ENCODE results near the gene CELF4.

Gene CELF4

DNA sequence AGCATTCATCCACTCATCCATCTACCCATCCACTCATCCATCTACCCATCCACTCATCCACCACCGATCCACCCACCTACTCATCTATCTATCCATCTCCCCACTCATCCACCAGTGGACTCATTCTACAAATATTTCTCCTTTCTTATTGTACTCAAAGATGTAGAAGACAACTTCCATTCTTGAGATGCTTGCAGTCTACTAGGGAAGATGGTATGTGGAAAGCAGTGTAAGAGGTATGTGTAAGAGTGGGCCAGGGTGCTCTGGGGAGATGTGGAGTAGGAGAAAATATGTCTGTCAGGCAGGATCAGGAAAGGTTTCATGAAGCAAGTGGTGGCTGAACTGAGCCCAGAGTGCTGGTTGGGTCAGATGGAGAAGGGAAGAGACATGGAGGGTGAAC lies 150.8 kb downstream of the CELF4 start:
- no peak for DNase-seq (ENCODE audit: low read depth in 2 of 2)

DNA sequence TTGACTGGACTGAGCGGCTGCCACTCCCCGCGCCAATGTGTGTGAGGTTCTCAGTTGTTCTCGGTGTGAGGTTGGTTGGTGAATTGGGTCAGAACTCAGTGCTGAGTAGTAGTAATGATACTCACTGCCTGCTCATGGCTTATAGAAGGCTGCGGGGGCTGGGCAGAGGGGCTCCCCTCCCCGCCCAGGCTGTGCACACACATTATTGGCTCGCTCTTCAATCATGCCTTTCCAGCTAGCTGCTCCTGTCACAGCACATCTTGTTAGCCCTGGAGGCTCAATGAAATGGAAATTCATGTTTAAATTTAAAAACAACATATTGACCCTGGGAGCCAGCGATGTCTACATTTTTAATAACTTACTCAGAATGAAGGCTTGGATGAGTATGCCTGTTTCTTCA lies 152.8 kb downstream of the CELF4 start:
- no peak for DNase-seq (ENCODE audit: low read depth in 2 of 2)

DNA sequence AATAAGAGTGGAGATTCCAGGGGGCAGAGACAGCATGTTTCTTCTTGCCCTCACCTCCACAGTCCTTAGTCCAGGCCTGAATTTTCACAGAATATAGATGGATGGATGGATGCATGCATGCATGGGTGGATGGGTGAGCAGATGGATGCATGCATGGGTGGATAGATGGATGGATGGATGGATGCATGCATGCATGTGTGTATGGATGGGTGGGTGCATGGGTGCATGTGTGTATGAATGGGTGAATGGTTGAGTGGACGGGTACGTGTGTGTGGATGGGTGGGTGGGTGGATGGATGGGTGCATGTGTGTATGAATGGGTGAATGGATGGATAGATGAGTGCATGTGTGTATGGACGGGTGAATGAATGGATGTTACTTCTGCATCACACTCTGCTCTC lies 153.3 kb downstream of the CELF4 start:
- no peak for DNase-seq (ENCODE audit: low read depth in 2 of 2)

DNA sequence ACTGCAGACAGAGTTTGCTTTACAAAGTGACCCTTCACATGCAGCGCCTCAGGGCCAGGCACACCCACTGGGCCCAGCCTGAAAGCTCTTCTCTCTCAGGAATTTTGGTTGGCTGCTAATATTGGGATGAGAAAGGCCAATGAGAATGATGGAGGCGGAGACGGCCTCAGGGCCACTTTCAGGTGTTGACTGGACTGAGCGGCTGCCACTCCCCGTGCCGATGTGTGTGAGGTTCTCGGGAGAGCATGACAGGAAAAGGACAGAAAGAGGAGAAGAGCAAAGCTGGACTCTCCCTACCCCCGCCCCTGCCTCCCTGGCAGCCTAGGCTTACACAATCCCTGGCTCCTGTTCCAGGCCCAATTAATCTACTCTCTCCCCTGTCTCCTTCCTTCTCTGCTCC lies 155.7 kb downstream of the CELF4 start:
- no peak for DNase-seq (ENCODE audit: low read depth in 2 of 2)

DNA sequence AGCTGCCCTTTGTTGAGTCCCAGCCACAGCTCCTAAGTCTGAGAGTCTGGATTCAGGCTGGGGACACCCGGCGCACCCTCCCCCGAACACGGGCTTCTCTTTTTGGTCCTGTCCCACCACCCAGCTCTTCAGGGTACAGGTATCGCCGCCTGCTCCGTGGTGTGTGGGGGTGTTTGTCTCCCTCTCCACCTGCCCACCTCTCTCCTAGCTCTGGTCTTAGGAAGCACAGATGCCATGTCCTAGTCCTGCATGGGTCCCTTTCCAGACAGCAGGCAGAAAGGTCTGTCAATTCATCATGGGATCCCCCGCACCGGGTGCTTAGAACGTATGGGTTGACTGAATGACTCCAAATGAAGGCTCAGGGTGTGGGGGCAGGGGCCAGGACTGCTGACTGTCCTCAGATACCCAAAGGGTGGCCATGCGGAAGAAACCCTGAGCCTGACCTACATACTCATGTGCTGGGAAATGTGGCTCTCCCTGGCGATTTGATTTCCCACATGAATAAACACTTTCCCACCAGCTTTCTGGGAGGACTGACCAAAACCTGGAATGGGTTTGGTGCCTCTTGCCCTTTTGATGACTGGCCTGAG lies 156.8 kb downstream of the CELF4 start:
- no peak for DNase-seq (ENCODE audit: low read depth in 2 of 2)

DNA sequence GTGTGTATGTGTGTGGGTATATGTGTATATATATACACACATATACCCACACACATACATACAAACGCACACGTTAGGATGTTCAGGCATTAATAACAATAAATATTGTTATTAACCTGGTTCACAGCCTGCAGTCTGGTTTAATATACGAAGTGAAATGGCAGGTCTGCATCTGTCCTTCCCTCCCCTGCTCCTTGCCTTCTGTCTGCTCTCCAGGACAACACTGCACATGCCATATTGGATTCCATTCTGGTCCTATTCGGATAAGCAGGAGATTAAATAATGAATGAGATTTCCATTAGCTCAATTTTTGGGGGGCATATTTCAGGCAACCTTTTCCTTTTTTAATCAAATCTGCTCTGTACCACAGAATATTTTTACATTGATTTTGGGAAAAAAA lies 158.0 kb downstream of the CELF4 start:
- no peak for DNase-seq (ENCODE audit: low read depth in 2 of 2)

DNA sequence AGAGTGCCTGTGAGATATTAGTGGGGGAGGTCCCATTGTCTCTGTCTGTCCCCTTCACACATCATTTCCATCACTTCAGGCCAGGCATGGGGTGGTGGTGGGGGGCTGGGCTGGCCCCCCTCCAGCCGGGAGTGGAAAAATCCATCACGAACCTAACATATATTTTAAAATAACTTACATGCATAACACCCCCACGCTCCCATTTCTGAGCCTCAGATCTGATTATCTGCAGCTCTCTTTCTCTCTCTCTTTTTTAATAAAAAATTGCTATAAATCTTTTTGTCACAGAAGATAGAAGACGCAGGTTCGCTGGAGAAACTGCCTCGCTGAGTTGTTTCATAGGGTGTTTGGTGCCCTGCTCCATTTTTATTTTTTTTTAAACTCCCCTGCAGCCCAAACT lies 159.8 kb downstream of the CELF4 start:
- no peak for DNase-seq (ENCODE audit: low read depth in 2 of 2)

DNA sequence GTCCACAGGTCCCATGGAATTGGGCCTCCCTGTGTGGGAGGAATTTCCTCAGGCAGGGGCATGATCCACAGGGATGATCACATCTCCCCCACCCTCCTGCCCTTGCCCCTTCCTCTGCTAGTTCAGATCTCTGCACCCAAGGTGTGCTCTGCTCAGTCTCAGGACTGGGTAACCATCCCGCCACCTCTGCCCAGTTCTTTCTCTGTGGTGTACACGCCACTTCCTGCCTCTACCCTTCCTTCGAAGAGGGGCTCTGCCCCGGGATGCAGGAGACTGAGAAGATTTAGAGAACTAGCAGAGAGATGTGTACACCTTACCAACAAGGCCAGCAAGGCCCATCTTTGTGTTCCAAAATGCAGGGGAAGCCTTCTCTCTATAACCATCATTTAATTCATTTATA lies 160.4 kb downstream of the CELF4 start:
- no peak for DNase-seq (ENCODE audit: low read depth in 2 of 2)

DNA sequence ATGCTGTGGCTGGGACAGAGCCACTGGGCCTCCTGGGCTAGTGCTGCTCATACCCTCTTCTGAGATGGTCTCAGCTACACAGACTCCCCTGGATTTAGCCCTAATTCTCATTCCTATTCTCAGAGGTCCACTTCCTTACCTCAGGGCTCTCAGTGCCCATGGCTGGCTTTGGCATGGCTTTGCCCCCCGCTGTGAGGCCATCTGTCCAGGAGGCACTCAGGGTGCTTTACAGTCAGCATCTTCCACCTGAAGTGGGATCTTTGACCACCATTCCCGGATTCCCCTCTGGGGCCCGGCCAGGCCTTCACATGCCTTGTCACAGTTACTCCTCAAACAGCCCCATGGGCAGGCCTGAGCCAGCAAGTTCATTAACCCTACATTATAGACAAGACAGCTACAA lies 161.8 kb downstream of the CELF4 start:
- DNase-seq (ENCODE audit: low read depth in 2 of 2) = no peak

DNA sequence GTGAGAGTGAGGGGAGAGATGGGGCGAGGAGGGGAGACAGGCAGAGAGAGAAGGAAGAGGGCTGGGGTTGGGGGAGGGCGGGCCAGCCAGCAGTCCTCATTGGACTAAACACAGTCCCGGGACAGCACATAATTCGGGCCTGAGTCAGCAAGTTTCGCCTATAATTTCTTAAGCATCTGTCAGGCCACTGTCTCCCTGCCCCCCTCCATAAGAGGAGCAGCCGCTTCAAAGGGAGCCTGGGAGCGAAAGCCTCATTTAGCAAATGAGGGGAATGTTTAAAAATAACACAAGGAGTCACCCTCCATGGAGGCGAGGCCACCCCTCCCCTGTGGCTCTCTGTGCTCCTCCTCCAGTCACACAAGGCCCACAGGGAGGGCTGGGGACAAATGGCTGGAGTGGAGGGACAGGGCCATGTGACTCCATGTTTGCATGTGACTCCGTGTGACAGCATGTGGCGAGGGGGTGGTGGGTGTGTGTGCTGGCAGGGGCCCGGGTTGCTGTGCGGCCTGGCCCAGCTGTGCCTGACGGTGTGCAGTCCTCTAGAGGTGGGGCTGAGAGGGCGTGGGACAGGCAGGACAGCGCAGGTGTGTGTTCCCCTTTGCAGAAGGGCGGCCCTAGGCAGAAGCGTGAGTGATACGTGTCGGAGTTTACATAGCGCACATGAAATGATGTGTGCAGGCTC lies 162.4 kb downstream of the CELF4 start:
- DNase-seq (ENCODE audit: low read depth in 2 of 2) = no peak

DNA sequence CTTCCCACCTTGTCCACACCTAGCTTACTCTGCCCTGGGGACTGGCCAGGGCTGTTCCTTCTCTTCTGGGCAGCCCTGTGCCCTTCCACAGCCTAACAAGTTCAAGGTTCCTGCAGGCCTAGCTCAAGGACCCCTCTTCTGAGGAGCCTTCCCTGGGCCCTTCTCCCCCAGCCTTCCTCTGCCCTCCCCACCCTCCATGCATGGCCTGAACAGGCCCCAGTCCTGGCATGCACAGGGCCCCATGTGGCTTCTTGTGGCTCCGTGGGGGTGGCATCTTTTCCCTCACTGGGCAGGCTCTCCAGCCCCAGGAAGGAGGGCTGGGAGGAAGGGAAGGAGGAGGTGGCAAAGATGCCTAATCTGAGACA lies 162.9 kb downstream of the CELF4 start:
- no peak for DNase-seq (ENCODE audit: low read depth in 2 of 2)

DNA sequence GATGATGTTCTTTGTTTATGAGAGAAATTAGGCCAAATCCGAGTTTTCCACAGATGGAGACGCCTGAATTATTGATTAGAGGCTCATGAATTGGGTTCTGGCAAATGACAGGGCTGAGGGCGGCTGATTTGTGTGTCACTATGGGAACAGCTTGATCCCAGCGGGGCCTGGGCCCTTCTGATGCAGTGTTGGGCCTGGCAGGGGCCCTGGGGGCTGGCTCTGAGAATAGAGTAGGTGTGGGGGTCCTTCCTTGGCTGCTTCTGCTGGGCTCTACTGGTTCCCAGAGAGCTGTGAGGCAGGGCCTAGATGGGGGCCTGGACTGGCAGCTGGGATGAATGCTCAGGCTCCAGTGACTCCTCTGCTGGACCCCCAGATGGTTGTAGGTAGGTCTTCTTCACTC lies 164.8 kb downstream of the CELF4 start:
- no peak for DNase-seq (ENCODE audit: low read depth in 2 of 2)

DNA sequence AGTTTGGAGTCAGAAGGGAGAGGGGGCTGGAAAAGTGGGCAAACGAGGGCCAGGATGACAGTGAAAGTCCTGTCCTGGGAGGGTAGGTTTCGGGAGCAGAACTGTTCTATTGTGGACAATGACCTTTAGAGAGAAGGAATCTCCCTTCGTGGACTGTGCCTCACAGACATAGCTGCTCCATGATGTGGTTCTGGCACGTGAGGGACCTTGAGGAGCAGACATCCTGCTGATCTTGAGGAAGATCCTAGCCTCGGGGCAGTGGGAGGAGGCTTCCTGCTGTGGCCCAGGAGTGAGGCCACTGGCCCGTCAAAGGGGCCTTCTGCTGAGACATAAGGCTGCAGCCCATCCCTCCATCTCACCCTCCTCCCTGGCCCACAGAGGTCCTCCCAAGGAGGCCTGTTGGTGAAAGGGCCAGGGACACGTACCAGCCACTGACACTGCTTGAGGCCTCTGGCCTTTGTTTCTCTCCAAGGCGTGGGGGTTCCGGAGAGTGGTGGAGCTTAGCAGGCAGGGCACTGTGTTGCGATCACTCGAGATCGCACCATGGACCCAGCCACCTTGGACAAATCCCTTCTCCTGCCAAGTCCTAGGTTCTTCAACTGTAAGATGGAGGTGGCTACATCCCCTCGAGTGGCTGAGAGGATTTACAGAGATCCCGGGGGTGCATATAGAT lies 167.2 kb downstream of the CELF4 start:
- DNase-seq (ENCODE audit: low read depth in 2 of 2) = no peak

DNA sequence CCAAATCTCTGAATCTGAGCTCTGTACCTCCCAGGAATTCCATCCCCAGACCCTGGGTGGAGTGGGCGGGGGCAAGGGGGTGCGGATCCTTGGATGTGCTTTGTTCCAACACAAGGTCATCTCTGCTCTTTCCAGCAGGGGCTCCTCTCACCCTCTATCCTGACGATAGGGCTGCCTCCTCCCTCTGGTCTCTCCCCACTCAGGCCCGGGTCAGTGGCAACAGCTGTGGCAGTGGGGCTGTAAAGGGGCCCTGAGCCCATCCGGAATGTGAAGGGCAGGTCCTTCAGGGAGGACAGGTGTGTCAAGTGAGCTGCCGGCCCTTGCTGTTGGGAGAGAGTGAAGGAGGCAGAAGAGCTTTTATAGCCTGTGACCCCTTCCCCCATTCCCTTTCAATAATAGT lies 167.8 kb downstream of the CELF4 start:
- no peak for DNase-seq (ENCODE audit: low read depth in 2 of 2)

DNA sequence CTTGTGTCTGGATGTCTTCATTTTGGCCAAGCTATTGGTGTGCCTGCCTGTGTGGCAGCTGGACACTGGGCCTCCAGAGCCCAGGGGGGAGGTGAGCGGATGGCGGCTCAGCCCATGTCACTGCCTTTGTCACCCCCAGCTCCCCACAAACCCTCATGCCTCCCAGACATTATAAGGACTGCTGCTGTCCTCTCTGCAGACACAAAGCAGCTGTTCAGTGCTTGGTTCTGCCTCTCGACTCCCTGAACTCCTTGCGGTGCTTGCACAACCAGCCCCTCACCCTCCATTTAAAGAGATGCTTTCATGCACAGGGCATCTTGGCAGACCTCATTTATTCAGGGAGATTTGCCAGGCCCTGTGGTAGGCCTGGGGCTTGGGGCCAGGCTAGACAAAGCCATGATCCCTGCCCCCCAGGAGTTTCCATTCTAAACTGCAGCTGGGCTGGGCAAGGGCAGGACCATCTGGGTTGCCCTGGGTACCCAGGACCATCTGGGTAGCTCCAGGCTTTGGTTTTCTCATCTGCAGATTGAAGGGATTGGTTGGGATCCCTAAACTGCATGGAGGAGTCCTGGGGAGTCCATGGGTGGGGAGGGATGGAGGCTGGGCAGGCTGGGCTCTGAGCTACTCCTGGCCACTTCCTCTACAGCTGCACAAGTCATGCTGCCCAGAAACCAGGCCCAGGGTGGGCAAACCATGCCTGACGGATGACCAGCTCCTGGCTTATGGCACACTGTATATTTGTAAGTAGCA lies 168.5 kb downstream of the CELF4 start:
- DNase-seq (ENCODE audit: low read depth in 2 of 2) = no peak

DNA sequence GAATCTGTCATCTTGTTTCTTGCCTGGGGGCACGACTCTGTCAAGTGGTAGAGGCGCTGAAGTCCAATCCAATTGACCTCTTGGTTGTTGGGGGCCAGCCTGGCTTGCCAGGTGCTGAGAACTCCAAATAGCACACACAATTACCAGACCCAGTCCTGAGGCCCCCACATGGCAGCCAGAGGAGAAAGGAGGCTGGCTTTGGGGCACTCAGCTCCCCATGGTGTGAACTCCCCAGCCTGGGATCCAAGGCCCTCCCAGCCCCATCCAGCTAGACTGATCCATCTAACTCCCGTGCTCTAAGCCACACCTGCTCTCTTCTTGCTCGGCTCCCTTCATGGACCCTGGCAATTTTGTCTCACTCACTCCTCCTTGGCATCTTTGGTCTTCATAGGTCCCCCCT lies 170.0 kb downstream of the CELF4 start:
- no peak for DNase-seq (ENCODE audit: low read depth in 2 of 2)

DNA sequence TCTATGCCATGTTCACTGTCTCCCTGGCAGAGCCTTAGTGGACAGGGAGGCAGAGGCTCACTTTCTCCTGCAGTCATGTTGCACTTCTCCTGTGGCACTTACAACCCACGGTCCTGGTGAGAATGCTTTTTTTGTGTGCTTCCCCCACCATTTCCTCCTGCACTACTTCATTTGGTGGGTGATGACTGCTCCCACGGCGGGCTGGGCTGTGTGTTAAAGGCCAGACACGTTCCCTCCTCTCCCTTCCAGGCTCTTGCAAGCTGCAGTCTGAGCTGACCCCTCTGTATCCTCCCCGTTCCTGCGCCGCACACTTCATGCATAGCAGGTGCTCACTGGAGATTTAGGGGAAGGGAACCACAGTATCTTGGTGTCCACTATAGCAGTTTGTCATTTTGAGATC lies 170.5 kb downstream of the CELF4 start:
- DNase-seq (ENCODE audit: low read depth in 2 of 2) = no peak

DNA sequence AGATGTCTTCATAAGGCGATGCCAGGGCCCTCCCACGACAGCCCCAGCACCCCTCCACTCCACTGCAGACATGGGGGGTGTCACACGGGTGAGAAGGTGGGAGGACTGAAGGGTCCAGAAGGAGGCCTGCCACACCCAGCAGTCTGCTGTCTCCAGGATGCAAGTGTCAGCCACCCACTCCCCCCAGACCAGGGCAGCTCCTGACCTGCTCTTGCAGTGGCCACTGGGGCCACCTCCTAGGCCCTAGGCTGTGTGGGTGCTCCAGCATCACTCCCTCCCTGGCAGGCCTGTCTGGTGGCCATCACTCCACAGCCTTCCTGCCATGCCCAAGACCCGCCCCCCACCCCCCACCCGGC lies 171.0 kb downstream of the CELF4 start:
- no peak for DNase-seq (ENCODE audit: low read depth in 2 of 2)

DNA sequence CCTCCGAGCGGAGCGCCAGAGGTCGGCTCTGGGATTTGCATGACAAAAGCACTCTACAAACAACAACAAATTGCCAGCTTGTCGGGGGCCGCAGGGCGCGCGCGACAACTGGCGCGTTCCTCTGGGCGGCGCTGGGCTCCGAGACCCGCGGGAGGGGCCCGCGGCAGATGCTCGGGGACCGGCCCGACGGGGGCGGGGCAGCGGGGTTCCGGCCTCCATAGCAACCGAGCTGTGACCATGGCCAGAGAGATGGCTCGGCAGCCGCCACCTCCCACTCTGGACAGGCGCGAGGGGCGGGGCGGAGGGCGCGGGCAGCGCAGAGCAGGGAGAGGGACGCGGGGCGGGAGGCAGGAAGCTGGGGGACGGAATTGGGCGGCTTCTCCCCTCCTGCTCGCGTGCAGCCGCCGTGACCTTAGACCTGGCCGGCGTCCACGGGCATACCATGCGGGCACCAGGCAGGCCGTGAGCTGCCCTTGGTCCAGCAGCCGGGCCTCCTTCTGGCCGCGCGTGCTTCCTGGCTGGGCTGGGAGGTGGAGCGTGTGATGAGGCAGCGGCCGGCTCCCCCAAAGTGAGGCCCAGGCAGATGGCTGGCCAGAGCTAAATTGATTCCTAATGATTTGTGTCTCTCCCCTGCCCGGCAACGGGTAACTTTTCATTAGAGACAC lies 171.5 kb downstream of the CELF4 start:
- no peak for DNase-seq (ENCODE audit: low read depth in 2 of 2)

DNA sequence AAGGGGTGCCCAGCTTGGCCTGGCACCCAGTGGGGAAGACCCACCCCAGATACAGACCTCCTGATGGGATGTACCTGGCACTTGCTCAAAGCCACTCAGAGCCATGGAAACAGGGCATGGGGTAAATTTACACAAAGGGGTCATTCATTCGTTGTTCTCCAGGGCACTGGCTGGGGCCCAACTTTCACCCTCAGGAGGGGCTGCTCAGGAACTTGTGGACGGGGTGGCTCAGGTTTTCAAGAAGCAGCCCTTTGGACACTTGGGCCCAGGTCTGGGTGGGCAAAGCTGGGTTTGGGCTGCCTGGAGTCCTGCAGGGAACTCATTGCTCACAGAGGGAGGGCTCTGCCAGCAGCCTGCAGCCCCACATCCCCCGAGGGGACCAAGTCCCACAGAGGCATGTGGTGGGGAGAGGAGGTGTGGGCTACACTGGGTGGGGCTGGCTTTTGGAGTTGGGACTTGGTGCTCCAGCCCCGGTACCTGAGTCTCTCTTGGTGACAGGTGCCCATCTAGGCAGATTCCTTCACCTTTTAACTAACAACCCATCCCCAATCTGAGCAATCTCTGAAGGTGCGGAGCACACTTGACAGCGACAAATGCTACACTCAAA lies 172.3 kb downstream of the CELF4 start:
- DNase-seq (ENCODE audit: low read depth in 2 of 2) = no peak

DNA sequence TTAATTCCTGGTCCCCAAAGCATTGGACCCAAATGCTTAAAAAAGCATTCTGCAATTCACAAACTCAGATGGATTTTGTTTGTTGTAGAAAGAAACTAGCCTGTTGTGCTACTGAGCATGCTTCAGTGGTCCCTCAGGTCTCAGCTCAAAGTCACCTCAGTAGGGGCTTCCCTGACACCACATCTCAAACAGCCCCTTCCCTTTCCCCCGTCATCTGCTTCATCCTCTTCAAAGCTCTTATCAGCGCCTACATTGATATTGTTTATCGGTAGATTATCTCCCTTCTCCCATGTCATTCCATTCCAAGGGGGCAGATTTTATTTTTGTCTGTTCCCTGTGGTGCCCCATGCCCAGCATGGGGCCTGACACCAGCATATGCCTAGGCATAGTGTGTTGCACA lies 172.9 kb downstream of the CELF4 start:
- no peak for DNase-seq (ENCODE audit: low read depth in 2 of 2)

Measured in activated CD8-positive, alpha-beta memory T cell treated with anti-CD3 and anti-CD28 coated beads for 4 hours (primary cell).